HG02870 (cell line): ENCODE results near the gene OGA.
"Not testable (repeated sequence)": the region's sequence is repeated elsewhere in the genome, so short reads cannot be mapped to it uniquely, and the experiment has no call there.

ENCODE experiments used
- ATAC-seq: cut with Tn5 transposase; IDR thresholded peaks from one replicate; pipeline ENCODE4 v1.9.1; 2021; ENCODE audit warnings: mild to moderate bottlenecking, moderate library complexity; ENCODE audit not compliant: unreplicated experiment

The OGA gene

GRCh38 chr10:101807158-101807557 is 11.1 kb downstream of the OGA start:
- no peak for ATAC-seq

- ATAC-seq, result no peak
Measured at GRCh38 chr10:101803511-101803910, 14.7 kb downstream of the OGA start.

- ATAC-seq, result no peak
Measured at GRCh38 chr10:101797403-101798059, 20.7 kb downstream of the OGA start.

- no peak for ATAC-seq
Measured at GRCh38 chr10:101793526-101793925, 24.7 kb downstream of the OGA start.

GRCh38 chr10:101789686-101790085 is 28.6 kb downstream of the OGA start:
- ATAC-seq, result no peak

- not testable (repeated sequence) for ATAC-seq
Measured at GRCh38 chr10:101789231-101789630, 29.0 kb downstream of the OGA start.

GRCh38 chr10:101785801-101786200 is 32.4 kb downstream of the OGA start:
- no peak for ATAC-seq

- ATAC-seq, result no peak
Measured at GRCh38 chr10:101784558-101784957, 33.7 kb downstream of the OGA start.

GRCh38 chr10:101783736-101784118 is 34.5 kb downstream of the OGA start:
- ATAC-seq, result no peak

- peak; percentile 52 for ATAC-seq
Measured at GRCh38 chr10:101782811-101783735, 35.2 kb downstream of the OGA start, which contains the start of gene NPM3. TSS of gene NPM3 (minus strand) at chr10:101783446. CDS start at chr10:101783390, 56 bp downstream.

- no peak for ATAC-seq
Measured at GRCh38 chr10:101781984-101782810, 36.0 kb downstream of the OGA start.

- no peak for ATAC-seq
Measured at GRCh38 chr10:101781655-101781983, 36.6 kb downstream of the OGA start.

GRCh38 chr10:101780818-101781654 is 37.2 kb downstream of the OGA start:
- ATAC-seq, result no peak

GRCh38 chr10:101780187-101780817 is 37.9 kb downstream of the OGA start:
- no peak for ATAC-seq

GRCh38 chr10:101779544-101780186 is 38.6 kb downstream of the OGA start:
- peak; percentile 38 for ATAC-seq

GRCh38 chr10:101778781-101779543 is 39.3 kb downstream of the OGA start:
- no peak for ATAC-seq

GRCh38 chr10:101778151-101778780 is 40.0 kb downstream of the OGA start:
- ATAC-seq, result no peak

- no peak for ATAC-seq
Measured at GRCh38 chr10:101777619-101778145, 40.6 kb downstream of the OGA start.
